GM18505 (cell line): Measurements from ENCODE around the gene CDKN2AIP.
A peak's percentile ranks its signal among the peaks of the same experiment; 100 is the strongest.

Experiments used
- ATAC-seq: cut with Tn5 transposase; IDR thresholded peaks from one replicate; pipeline ENCODE4 v1.9.1; 2021; ENCODE audit not compliant: unreplicated experiment
- POLR2A ChIP-seq: IDR thresholded peaks from 4 replicates; pipeline ENCODE4 v1.6.1; 2011; ENCODE audit warnings: borderline replicate concordance; ENCODE audit not compliant: insufficient read depth, insufficient read length; ENCODE audit errors: extremely low read depth

The CDKN2AIP gene

GRCh38 chr4:183405303-183405702, 39.1 kb upstream of the CDKN2AIP start:
- ATAC-seq = no peak
- TF ChIP-seq POLR2A = no peak

GRCh38 chr4:183407128-183407585, 37.3 kb upstream of the CDKN2AIP start:
- peak; percentile 95 for ATAC-seq
- TF ChIP-seq POLR2A = no peak

- no peak for TF ChIP-seq POLR2A
- no peak for ATAC-seq
Observed at GRCh38 chr4:183407635-183408464, 36.6 kb upstream of the CDKN2AIP start.

- no peak for ATAC-seq
- TF ChIP-seq POLR2A = no peak
Observed at GRCh38 chr4:183408796-183409195, 35.6 kb upstream of the CDKN2AIP start.

GRCh38 chr4:183409483-183409882, 35.0 kb upstream of the CDKN2AIP start:
- TF ChIP-seq POLR2A = no peak
- ATAC-seq = no peak

GRCh38 chr4:183409934-183410333, 34.5 kb upstream of the CDKN2AIP start:
- TF ChIP-seq POLR2A = no peak
- no peak for ATAC-seq

GRCh38 chr4:183411291-183411861, 33.1 kb upstream of the CDKN2AIP start:
- TF ChIP-seq POLR2A = no peak
- ATAC-seq = peak; percentile 53

- no peak for TF ChIP-seq POLR2A
- ATAC-seq = no peak
Observed at GRCh38 chr4:183412821-183413220, 31.6 kb upstream of the CDKN2AIP start.

- TF ChIP-seq POLR2A = no peak
Observed at GRCh38 chr4:183413234-183414200, 30.9 kb upstream of the CDKN2AIP start.

GRCh38 chr4:183416879-183417755, 27.3 kb upstream of the CDKN2AIP start:
- ATAC-seq = no peak

More at GRCh38 chr4:183413234-183414200, 30.9 kb upstream of the CDKN2AIP start:
- ATAC-seq = no peak

GRCh38 chr4:183422962-183423631, 21.3 kb upstream of the CDKN2AIP start:
- TF ChIP-seq POLR2A = no peak
- no peak for ATAC-seq

More at GRCh38 chr4:183416879-183417755, 27.3 kb upstream of the CDKN2AIP start:
- no peak for TF ChIP-seq POLR2A
